HG02870 (cell line): Measurements from ENCODE around the gene CTNS.

Experiments used
- ATAC-seq: cut with Tn5 transposase; IDR thresholded peaks from one replicate; pipeline ENCODE4 v1.9.1; 2021; ENCODE audit warnings: mild to moderate bottlenecking, moderate library complexity; ENCODE audit not compliant: unreplicated experiment

CTNS gene

GRCh38 chr17:3657874-3658783 is 21.6 kb downstream of the CTNS start:
- no peak for ATAC-seq

- ATAC-seq, result no peak
These were observed 22.4 kb downstream of the CTNS start for GRCh38 chr17:3658784-3659449.

GRCh38 chr17:3659541-3660111 is 23.1 kb downstream of the CTNS start:
- no peak for ATAC-seq

GRCh38 chr17:3660311-3660891 is 23.8 kb downstream of the CTNS start:
- ATAC-seq, result no peak

- no peak for ATAC-seq
These were observed 26.8 kb downstream of the CTNS start for GRCh38 chr17:3663102-3664011.

- no peak for ATAC-seq
These were observed 29.3 kb downstream of the CTNS start for GRCh38 chr17:3665834-3666233.

GRCh38 chr17:3666516-3666915 is 30.0 kb downstream of the CTNS start:
- ATAC-seq, result no peak

GRCh38 chr17:3667366-3668278 is 31.1 kb downstream of the CTNS start:
- peak; percentile 1 for ATAC-seq

- peak; percentile 88 for ATAC-seq
These were observed 31.9 kb downstream of the CTNS start, which contains the start of the genes EMC6 and TAX1BP3 for GRCh38 chr17:3668279-3669084. TSS of gene EMC6 (plus strand) at chr17:3668812. CDS start at chr17:3669147, 335 bp downstream. TSS of gene TAX1BP3 (minus strand) at chr17:3668578. CDS start at chr17:3668526, 52 bp downstream.

- no peak for ATAC-seq
These were observed 32.5 kb downstream of the CTNS start for GRCh38 chr17:3669085-3669347.

- ATAC-seq, result no peak
These were observed 33.0 kb downstream of the CTNS start for GRCh38 chr17:3669548-3669947.

- ATAC-seq, result no peak
These were observed 36.0 kb downstream of the CTNS start for GRCh38 chr17:3672571-3672970.

- ATAC-seq, result no peak
These were observed 39.3 kb downstream of the CTNS start for GRCh38 chr17:3675886-3676285.

- no peak for ATAC-seq
These were observed 41.7 kb downstream of the CTNS start for GRCh38 chr17:3678095-3678820.

GRCh38 chr17:3678821-3679530 is 42.4 kb downstream of the CTNS start:
- no peak for ATAC-seq

GRCh38 chr17:3679531-3680126 is 43.1 kb downstream of the CTNS start:
- ATAC-seq, result no peak

GRCh38 chr17:3681057-3681456 is 44.5 kb downstream of the CTNS start:
- no peak for ATAC-seq
